TTC549 (cell line): ENCODE results near the gene PDXDC1.
"Not testable (repeated sequence)": the region's sequence is repeated elsewhere in the genome, so short reads cannot be mapped to it uniquely, and the experiment has no call there.

Source experiments
- FAIRE-seq: peaks from 2 replicates; lab custom pipeline; 2012; peaks lifted over from hg19 to GRCh38; lab: Jason Lieb, UNC

PDXDC1 gene

GRCh38 chr16:15038689-15039088 lies 63.9 kb downstream of the PDXDC1 start:
- no peak for FAIRE-seq

- FAIRE-seq = no peak
Observed at GRCh38 chr16:15041271-15042004, 66.6 kb downstream of the PDXDC1 start.

GRCh38 chr16:15043344-15043743 lies 68.5 kb downstream of the PDXDC1 start:
- FAIRE-seq = no peak

GRCh38 chr16:15044286-15044685 lies 69.5 kb downstream of the PDXDC1 start:
- FAIRE-seq = no peak

GRCh38 chr16:15045270-15045669 lies 70.4 kb downstream of the PDXDC1 start:
- not testable (repeated sequence) for FAIRE-seq

- no peak for FAIRE-seq
Observed at GRCh38 chr16:15046692-15047376, 72.0 kb downstream of the PDXDC1 start.

- no peak for FAIRE-seq
Observed at GRCh38 chr16:15049581-15050180, 74.9 kb downstream of the PDXDC1 start.

- not testable (repeated sequence) for FAIRE-seq
Observed at GRCh38 chr16:15050440-15050839, 75.6 kb downstream of the PDXDC1 start.

- FAIRE-seq = no peak
Observed at GRCh38 chr16:15051387-15051951, 76.6 kb downstream of the PDXDC1 start.

- FAIRE-seq = no peak
Observed at GRCh38 chr16:15052747-15053476, 78.1 kb downstream of the PDXDC1 start.

GRCh38 chr16:15053904-15054303 lies 79.1 kb downstream of the PDXDC1 start:
- FAIRE-seq = no peak

- FAIRE-seq = no peak
Observed at GRCh38 chr16:15054357-15055140, 79.7 kb downstream of the PDXDC1 start.

- no peak for FAIRE-seq
Observed at GRCh38 chr16:15055141-15056053, 80.6 kb downstream of the PDXDC1 start.

GRCh38 chr16:15057681-15058417 lies 83.0 kb downstream of the PDXDC1 start:
- no peak for FAIRE-seq

GRCh38 chr16:15059324-15059723 lies 84.5 kb downstream of the PDXDC1 start:
- FAIRE-seq = no peak

GRCh38 chr16:15062085-15062810 lies 87.4 kb downstream of the PDXDC1 start:
- not testable (repeated sequence) for FAIRE-seq

- not testable (repeated sequence) for FAIRE-seq
Observed at GRCh38 chr16:15065961-15066360, 91.1 kb downstream of the PDXDC1 start.

- FAIRE-seq = not testable (repeated sequence)
Observed at GRCh38 chr16:15066690-15067089, 91.9 kb downstream of the PDXDC1 start.

- not testable (repeated sequence) for FAIRE-seq
Observed at GRCh38 chr16:15071013-15071412, 96.2 kb downstream of the PDXDC1 start.
